Lower leg skin (tissue), 4 donors: ENCODE measurements around the gene IL1RAPL1. TPM values are rescaled to one million over a fixed set of nuclear protein-coding genes. Genes with fewer than 3 reads are reported as not detected.

Source experiments
- DNase-seq, 2 donors: peaks; one replicate each; pipeline ENCODE4 v3.0.0-alpha.2; 2019; ENCODE audit warnings: low spot score in 2 of 2
- H3K4me3 ChIP-seq: fragments of 200-600 bp; sonication (generic); 2 replicates; pipeline ENCODE4 v1.5.1; 2017; ENCODE audit warnings: mild to moderate bottlenecking, low read depth; ENCODE audit not compliant: poor library complexity, severe bottlenecking
- POLR2A ChIP-seq, 2 donors: fragments of 450-650 bp; IDR thresholded peaks; one replicate each; pipeline ENCODE4 v1.6.1; 2016 to 2017; ENCODE audit warnings: antibody characterized with exemption in 2 of 2, mild to moderate bottlenecking in 1 of 2, moderate library complexity in 1 of 2
- WGBS, 2 donors: methylation state at CpG; one replicate each; pipeline ENCODE4 v1.1.5; 2018; 5-methylcytosine and 5-hydroxymethylcytosine counted together
- intact Hi-C: fragments of 100-400 bp; cut with DNase I; formaldehyde crosslinking; loops from one replicate; pipeline ENCODE4 v1.15.0; 2023; ENCODE audit warnings: low total_unique reads
- total RNA-seq, 4 donors: library from RNA; depleted of rRNA; stranded (reverse); fragments of >200 nt; gene quantifications; one replicate each; pipeline ENCODE4 v1.1.0, GENCODE V29; 2016
- TF ChIP-seq, protein P1 (sequence below), 3 donors: fragments of 450-650 bp; IDR thresholded peaks; one replicate each; pipeline ENCODE4 v1.5.1; 2016; ENCODE audit warnings: antibody characterized with exemption in 3 of 3, mild to moderate bottlenecking in 3 of 3, moderate library complexity in 2 of 3

IL1RAPL1 gene
- total RNA-seq, 4 donors from 2014 or later = 0.07 to 1.8 (median 0.10) TPM; not detected in 1

DNA sequence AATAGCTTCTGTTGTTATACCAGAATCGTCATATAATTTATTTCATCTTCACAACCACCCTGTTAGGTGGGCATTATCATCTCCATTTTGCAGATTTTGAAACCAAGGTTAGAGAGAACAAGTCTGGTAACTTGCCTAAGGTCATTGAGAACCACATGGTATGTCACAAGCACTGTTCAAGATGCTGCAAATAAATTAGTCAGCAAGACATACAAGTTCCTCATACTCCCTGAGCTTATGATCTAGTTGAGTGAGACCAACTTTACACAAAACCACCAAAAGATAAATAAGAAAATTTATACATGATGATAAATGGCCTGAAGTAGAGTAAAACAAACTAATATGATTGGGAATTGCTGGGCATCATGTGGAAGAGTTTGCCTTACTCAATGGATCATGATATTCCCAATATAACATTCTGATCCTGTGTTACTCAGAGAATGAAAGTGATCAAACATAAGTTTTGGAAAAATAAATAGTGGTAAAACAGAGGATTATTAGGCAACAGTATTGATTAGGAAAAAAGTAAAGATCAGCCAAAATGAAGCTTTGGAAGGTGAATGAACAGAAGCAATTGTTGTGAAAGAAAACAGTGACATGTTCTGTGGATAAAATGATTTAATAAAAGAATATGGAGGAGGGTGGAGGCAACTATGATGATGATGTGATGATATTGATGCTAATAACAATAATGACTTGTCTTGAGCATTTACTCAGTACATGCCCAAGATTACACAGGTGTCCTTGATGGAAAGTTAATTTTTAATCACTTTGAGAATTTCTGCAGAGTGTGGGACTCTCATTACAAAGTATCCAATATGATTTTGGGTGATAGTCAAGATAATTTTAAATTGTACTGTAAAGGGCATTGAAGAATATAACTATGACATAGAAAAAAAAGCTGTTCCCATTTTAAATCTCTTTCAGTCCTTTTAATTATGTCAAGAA lies 34.1 kb upstream of the IL1RAPL1 start:
- TF ChIP-seq, protein P1, sequence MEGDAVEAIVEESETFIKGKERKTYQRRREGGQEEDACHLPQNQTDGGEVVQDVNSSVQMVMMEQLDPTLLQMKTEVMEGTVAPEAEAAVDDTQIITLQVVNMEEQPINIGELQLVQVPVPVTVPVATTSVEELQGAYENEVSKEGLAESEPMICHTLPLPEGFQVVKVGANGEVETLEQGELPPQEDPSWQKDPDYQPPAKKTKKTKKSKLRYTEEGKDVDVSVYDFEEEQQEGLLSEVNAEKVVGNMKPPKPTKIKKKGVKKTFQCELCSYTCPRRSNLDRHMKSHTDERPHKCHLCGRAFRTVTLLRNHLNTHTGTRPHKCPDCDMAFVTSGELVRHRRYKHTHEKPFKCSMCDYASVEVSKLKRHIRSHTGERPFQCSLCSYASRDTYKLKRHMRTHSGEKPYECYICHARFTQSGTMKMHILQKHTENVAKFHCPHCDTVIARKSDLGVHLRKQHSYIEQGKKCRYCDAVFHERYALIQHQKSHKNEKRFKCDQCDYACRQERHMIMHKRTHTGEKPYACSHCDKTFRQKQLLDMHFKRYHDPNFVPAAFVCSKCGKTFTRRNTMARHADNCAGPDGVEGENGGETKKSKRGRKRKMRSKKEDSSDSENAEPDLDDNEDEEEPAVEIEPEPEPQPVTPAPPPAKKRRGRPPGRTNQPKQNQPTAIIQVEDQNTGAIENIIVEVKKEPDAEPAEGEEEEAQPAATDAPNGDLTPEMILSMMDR (IDR thresholded peaks at IDR 0.05) = no peak
- TF ChIP-seq POLR2A (IDR thresholded peaks at IDR 0.05) = no peak
- intact Hi-C loops = no loop called here
- no peak overlapping the region for H3K4me3 ChIP-seq
- 48 to 74% methylated on average over 1 of the region's 1 CpG for WGBS, 2 donors
- DNase-seq = no peak

DNA sequence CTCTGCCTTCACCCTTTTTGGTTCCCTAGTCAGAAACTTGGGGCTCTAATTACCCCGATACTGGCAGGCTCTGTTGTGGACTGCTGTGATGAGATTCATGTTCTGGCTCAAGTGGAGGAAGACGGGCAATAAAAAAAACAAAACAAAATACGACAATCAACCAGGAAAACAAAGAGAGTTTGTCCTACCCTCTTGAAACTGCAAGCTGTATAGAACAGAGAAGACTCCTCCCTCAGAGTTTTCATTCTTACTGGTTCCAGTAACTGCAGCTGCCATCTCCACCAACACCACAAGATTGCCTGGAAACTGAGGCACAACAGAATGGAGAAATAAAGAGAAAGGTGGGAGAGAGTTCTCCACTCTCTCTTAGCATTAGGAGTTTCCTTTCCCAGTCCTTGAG lies 11.1 kb upstream of the IL1RAPL1 start:
- no peak for DNase-seq
- intact Hi-C loops = no loop called here

DNA sequence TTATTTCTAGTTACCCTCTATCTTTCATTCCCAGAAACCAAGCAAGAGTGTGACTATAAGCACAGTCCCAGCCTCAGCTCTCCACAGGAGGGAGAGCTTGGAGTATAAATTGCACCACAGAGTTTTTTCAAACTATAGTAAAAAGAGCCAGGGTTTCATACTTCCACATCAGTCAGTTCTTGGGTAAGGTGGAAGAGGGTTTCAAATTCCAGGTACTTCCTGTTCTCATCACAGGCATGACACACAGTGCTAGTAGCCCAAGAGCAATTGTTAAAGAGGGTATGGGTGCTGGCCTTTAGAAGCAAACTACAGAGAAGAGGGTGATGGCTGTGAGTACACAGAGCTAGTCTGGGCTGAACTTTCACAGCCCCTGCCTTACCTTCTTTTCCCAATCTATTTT lies 5.7 kb upstream of the IL1RAPL1 start:
- intact Hi-C loops = no loop called here
- no peak for TF ChIP-seq POLR2A (IDR thresholded peaks at IDR 0.05)
- TF ChIP-seq, protein P1 (IDR thresholded peaks at IDR 0.05) = no peak
- no peak overlapping the region for H3K4me3 ChIP-seq
- no peak for DNase-seq

More for the DNA sequence above, 11.1 kb upstream of the IL1RAPL1 start:
- H3K4me3 ChIP-seq = no peak overlapping the region
- TF ChIP-seq, protein P1 (IDR thresholded peaks at IDR 0.05) = no peak
- TF ChIP-seq POLR2A (IDR thresholded peaks at IDR 0.05) = no peak
- 68 to 84% methylated on average over 3 of the region's 3 CpGs for WGBS, 2 donors

DNA sequence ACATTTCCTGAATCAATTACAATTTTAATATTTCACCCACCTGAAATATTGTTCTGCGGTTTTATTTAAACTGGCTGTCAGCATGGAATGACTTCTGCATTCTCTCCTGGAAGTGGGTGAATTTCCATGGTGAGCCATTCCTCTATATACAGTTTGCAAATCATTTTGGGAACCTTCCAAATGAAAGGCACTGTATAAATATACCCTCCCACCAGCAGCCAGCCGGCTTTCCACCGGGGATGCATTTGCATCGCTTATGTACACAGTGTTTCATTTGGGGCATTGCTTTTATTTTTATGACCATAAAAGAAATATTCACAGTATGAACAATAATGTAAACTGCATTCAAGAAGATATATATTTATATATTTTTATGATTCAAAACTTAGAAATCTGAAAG lies 4.7 kb upstream of the IL1RAPL1 start:
- DNase-seq = no peak
- 72 to 73% methylated on average over 4 of the region's 4 CpGs for WGBS, 2 donors
- no peak for TF ChIP-seq POLR2A (IDR thresholded peaks at IDR 0.05)
- TF ChIP-seq, protein P1 (IDR thresholded peaks at IDR 0.05) = no peak
- intact Hi-C loops = no loop called here
- no peak overlapping the region for H3K4me3 ChIP-seq

DNA sequence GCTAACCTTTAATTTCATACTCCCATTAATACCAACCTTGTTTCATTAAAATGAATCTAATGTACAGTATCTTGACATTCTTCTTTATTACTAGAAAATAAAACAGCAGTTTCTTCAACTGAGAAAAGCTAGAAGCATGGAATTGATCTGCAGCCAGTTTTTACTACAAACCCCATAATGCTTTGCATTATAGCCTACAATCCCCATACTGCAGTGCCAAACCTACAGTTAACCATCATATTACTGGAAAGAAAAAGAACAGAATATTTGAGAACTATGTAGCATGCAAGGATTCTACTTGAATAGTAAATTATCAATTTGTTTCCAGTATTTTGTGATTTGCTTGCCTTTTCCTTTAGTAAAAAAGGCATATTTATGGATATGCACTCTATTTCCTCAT lies 3.2 kb upstream of the IL1RAPL1 start:
- H3K4me3 ChIP-seq = no peak overlapping the region
- intact Hi-C loops = no loop called here
- no peak for DNase-seq
- TF ChIP-seq, protein P1 (IDR thresholded peaks at IDR 0.05) = no peak
- no peak for TF ChIP-seq POLR2A (IDR thresholded peaks at IDR 0.05)
